Natural killer cell (primary cell): ENCODE results near the gene SLC46A1. TPM values are rescaled to one million over a fixed set of nuclear protein-coding genes. Genes with fewer than 3 reads are reported as not detected.

Experiments
- ATAC-seq, 3 donors: fragments of 150-1000 bp in 2 of 3; fragments of 200-7000 bp in 1 of 3; cut with Tn5 transposase; 1 replicate in 1 of 3; 2 replicates in 2 of 3; pipeline ENCODE4 v1.10.0; 2021; ENCODE audit warnings: mild to moderate bottlenecking in 2 of 3, moderate library complexity in 2 of 3
- DNase-seq, 2 donors: peaks; one replicate each; pipeline versions ENCODE4 v3.0.0 to v3.0.0-alpha.2; 2013 to 2021; ENCODE audit warnings: mixed read lengths in 1 of 2
- H3K27ac ChIP-seq: one replicate; pipeline ENCODE4 v1.5.1; 2013; ENCODE audit warnings: mild to moderate bottlenecking, low read length
- H3K27me3 ChIP-seq: one replicate; pipeline ENCODE4 v1.6.1; 2013; ENCODE audit warnings: low read length; ENCODE audit not compliant: control insufficient read depth, insufficient read depth
- H3K36me3 ChIP-seq: one replicate; pipeline ENCODE4 v1.6.1; 2013; ENCODE audit warnings: low read length; ENCODE audit not compliant: control insufficient read depth, insufficient read depth
- H3K4me1 ChIP-seq: one replicate; pipeline ENCODE4 v1.6.1; 2013; ENCODE audit warnings: low read length; ENCODE audit not compliant: control insufficient read depth, insufficient read depth
- H3K4me3 ChIP-seq: one replicate; pipeline ENCODE4 v1.5.1; 2013; ENCODE audit warnings: low read length
- H3K9me3 ChIP-seq: one replicate; pipeline ENCODE4 v1.6.1; 2013; ENCODE audit warnings: low read length; ENCODE audit not compliant: control insufficient read depth, insufficient read depth
- H3K27ac Mint-ChIP-seq, 2 donors: one replicate each; pipeline ENCODE4 v1.8.0; 2022; ENCODE audit warnings: mild to moderate bottlenecking in 2 of 2, mixed read lengths in 2 of 2, moderate library complexity in 1 of 2
- H3K27me3 Mint-ChIP-seq, 2 donors: one replicate each; pipeline ENCODE4 v1.8.0; 2022; ENCODE audit warnings: low read depth in 2 of 2, mixed read lengths in 2 of 2
- H3K36me3 Mint-ChIP-seq: one replicate; pipeline ENCODE4 v1.8.0; 2022; ENCODE audit warnings: mixed read lengths
- H3K4me1 Mint-ChIP-seq, 2 donors: one replicate each; pipeline ENCODE4 v1.8.0; 2022; ENCODE audit warnings: mixed read lengths in 2 of 2
- H3K4me3 Mint-ChIP-seq: one replicate; pipeline ENCODE4 v1.8.0; 2022; ENCODE audit warnings: mild to moderate bottlenecking, moderate library complexity, mixed read lengths
- H3K9me3 Mint-ChIP-seq, 2 donors: one replicate each; pipeline ENCODE4 v1.8.0; 2022; ENCODE audit warnings: mixed read lengths in 2 of 2
- WGBS: methylation state at CpG from one replicate; pipeline ENCODE4 v1.1.7; 2013; ENCODE audit warnings: missing lambda C conversion rate; ENCODE audit not compliant: insufficient coverage; 5-methylcytosine and 5-hydroxymethylcytosine counted together
- intact Hi-C: fragments of 100-400 bp; cut with micrococcal nuclease; formaldehyde crosslinking; loops from one replicate; pipeline ENCODE4 v1.14.2; 2022
- total RNA-seq, 4 donors: library from RNA; stranded (reverse); fragments of 120-200 nt in 1 of 4; gene quantifications; one replicate each; pipeline versions ENCODE4 v1.2.3 to v1.2.4, GENCODE V29; 2013 to 2022
- TF ChIP-seq, protein P1 (sequence below): fragments of 200-600 bp; IDR thresholded peaks from one replicate; pipeline ENCODE4 v1.8.0; 2022; ENCODE audit warnings: antibody characterized with exemption

Gene SLC46A1
- total RNA-seq, 3 donors from 2014 or later (not counting 1 experiment from before 2014, with no cell fraction given) = 0.54 to 0.84 (median 0.55) TPM

DNA sequence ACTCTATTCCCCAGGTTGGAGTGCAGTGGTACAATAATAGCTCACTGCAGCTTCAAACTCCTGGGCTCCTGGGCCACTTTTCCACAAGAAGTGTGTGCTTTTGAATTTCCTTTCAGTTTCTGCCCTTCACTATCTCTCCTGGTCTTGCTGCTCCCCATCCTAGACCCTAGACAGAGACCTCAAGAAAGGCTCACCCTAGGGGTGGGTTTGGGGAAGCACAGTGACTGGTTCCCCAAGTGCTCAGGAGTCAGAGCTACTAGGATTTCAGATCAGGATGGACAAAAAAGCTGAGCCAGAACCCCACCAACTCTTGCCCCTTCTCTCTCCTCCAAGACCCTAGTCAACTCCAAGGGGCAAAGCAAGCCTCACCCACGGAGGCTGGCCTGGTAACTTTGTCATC is 39.4 kb downstream of the SLC46A1 start:
- intact Hi-C loops = no loop called here
- H3K36me3 Mint-ChIP-seq = no peaks in the 10 kb centered on the region
- DNase-seq (no peak), ATAC-seq (no peak)
- H3K27ac Mint-ChIP-seq = no peak overlapping the region
- no peaks in the 10 kb centered on the region for H3K9me3 Mint-ChIP-seq
- peaks cover 0 to 7% of the 10 kb centered on the region in 2 donors for H3K4me1 Mint-ChIP-seq
- TF ChIP-seq, protein P1, sequence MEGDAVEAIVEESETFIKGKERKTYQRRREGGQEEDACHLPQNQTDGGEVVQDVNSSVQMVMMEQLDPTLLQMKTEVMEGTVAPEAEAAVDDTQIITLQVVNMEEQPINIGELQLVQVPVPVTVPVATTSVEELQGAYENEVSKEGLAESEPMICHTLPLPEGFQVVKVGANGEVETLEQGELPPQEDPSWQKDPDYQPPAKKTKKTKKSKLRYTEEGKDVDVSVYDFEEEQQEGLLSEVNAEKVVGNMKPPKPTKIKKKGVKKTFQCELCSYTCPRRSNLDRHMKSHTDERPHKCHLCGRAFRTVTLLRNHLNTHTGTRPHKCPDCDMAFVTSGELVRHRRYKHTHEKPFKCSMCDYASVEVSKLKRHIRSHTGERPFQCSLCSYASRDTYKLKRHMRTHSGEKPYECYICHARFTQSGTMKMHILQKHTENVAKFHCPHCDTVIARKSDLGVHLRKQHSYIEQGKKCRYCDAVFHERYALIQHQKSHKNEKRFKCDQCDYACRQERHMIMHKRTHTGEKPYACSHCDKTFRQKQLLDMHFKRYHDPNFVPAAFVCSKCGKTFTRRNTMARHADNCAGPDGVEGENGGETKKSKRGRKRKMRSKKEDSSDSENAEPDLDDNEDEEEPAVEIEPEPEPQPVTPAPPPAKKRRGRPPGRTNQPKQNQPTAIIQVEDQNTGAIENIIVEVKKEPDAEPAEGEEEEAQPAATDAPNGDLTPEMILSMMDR = no peak
- H3K4me3 Mint-ChIP-seq = no peak overlapping the region
- H3K27ac ChIP-seq = no peak overlapping the region
- no peaks in the 10 kb centered on the region for H3K9me3 ChIP-seq
- H3K4me3 ChIP-seq = no peak overlapping the region
- no peaks in the 10 kb centered on the region for H3K27me3 Mint-ChIP-seq
- no peaks in the 10 kb centered on the region for H3K27me3 ChIP-seq
- peaks cover 6% of the 10 kb centered on the region for H3K4me1 ChIP-seq
- WGBS = 100% methylated on average over 1 of the region's 1 CpG
- H3K36me3 ChIP-seq = peaks cover 16% of the 10 kb centered on the region

DNA sequence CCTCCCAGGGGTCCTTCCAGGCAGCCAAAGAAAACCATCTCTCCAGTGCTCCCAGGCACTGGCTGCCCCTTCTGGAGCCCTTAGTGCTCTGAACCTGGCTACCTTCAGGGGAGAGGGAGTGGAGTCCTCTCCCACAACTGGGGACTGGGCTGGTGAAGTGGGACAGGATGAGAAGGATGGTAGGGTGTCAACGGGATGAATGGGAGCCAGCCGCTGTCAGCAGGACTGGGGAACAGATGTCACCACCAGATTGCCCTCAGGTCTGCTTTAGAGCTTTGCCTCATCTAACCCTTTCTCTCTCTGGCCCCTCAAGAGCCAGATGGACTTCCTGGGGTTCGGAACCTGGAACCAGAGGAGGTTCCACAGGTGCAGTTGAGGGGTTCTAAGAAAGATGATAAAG is 40.5 kb downstream of the SLC46A1 start:
- Histone ChIP-seq H3K36me3 (peaks cover 27% of the 10 kb centered on the region), H3K4me1 (no peaks in the 10 kb centered on the region), H3K27ac (no peak overlapping the region), H3K9me3 (no peaks in the 10 kb centered on the region), H3K4me3 (no peak overlapping the region), H3K27me3 (no peaks in the 10 kb centered on the region)
- no peak overlapping the region for H3K4me3 Mint-ChIP-seq
- H3K36me3 Mint-ChIP-seq = no peaks in the 10 kb centered on the region
- TF ChIP-seq, protein P1 = no peak
- intact Hi-C loops = no loop called here
- DNase-seq (no peak), ATAC-seq (no peak)
- no peak overlapping the region for H3K27ac Mint-ChIP-seq
- H3K9me3 Mint-ChIP-seq = no peaks in the 10 kb centered on the region
- H3K27me3 Mint-ChIP-seq = no peaks in the 10 kb centered on the region
- 97% methylated on average over 3 of the region's 3 CpGs for WGBS
- no peaks in the 10 kb centered on the region for H3K4me1 Mint-ChIP-seq

DNA sequence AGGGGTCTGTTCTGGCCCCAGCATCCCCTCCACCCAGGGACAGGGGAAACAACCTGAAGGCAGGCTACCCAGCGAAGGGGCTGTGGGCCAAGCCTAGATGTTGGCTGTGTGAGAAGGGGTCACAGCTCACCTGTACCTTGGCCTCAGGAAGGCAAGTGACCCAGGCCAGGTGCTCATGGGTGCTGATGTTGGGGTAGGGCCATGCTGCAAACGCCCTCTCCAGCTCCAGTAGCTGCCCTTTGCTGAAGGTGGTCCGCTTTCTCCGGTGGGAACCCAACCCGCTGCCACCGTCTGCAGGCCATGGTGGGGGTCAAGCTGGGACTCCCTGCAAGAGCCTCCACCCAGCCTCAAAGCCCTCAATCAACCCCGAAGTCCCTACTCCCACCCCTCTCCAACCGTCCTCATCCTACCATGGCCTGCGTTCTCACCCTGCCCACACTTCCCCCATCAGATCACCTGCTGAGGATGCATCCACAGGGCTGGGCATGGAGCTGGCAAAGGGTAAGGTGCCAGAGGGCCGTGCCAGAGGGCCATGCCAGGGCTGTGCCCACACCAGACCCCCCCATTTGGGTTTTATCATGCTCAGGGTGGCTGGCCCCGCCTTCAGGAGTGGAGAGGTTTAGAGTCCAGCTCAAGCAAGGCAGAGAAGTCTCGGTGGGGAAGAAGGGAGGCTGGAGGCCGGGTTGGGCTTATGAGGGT is 41.2 kb downstream of the SLC46A1 start, which contains the start of gene SEBOX:
Gene SEBOX (minus strand): TSS at position 535 of the 699 bp plus-strand sequence. CDS start 48 bp downstream, at position 487.
- no peak within 1 kb of the TSS for H3K4me3 ChIP-seq
- DNase-seq (no peak), ATAC-seq (no peak)
- Mint-ChIP-seq H3K27me3 (no peaks in the 10 kb centered on the region), H3K4me3 (no peak within 1 kb of the TSS), H3K36me3 (no peaks in the 10 kb centered on the region), H3K9me3 (no peaks in the 10 kb centered on the region), H3K27ac (no peak within 1 kb of the TSS), H3K4me1 (no peaks in the 10 kb centered on the region)
- H3K9me3 ChIP-seq = no peaks in the 10 kb centered on the region
- H3K4me1 ChIP-seq = no peaks in the 10 kb centered on the region
- WGBS = 94% methylated on average over 13 of the region's 13 CpGs
- H3K36me3 ChIP-seq = peaks cover 33% of the 10 kb centered on the region
- TF ChIP-seq, protein P1 = no peak
- intact Hi-C loops = no loop called here
- H3K27me3 ChIP-seq = no peaks in the 10 kb centered on the region
- H3K27ac ChIP-seq = no peak within 1 kb of the TSS
